BJ (cell line): ENCODE data around the gene RAI14. TPM values are rescaled to one million over a fixed set of nuclear protein-coding genes. Genes with fewer than 3 reads are reported as not detected.
A peak's percentile ranks its signal among the peaks of the same experiment; 100 is the strongest.

Experiments
- CTCF ChIA-PET: fragments of 350-600 bp; formaldehyde crosslinking; extraction: SDS; loops from one replicate; lab custom pipeline; 2021; ENCODE audit warnings: antibody characterized with exemption, inconsistent platforms; lab: Yijun Ruan, JAX
- POLR2A ChIA-PET: fragments of 300-600 bp; sonication (Branson Sonifier 250); formaldehyde crosslinking; extraction: SDS; loops from one replicate; lab custom pipeline; 2021; ENCODE audit warnings: antibody characterized with exemption; lab: Charles Lee
- DNase-seq: peaks from one replicate; pipeline ENCODE4 v3.0.0-alpha.2; 2011; ENCODE audit warnings: low read depth
- H3K27me3 ChIP-seq: 2 replicates; pipeline ENCODE4 v1.6.0; 2011; ENCODE audit warnings: low read length; ENCODE audit not compliant: control insufficient read depth, insufficient read depth
- H3K36me3 ChIP-seq: 2 replicates; pipeline ENCODE4 v1.5.1; 2011; ENCODE audit warnings: low read length; ENCODE audit not compliant: control insufficient read depth, insufficient read depth
- H3K4me3 ChIP-seq: 2 replicates; pipeline ENCODE4 v1.5.1; 2011; ENCODE audit warnings: low read depth, mild to moderate bottlenecking, control low read depth, low read length
- CTCF ChIP-seq: IDR thresholded peaks from 2 replicates; pipeline ENCODE4 v1.5.1; 2011; ENCODE audit warnings: low read depth, mild to moderate bottlenecking, control low read depth, inconsistent platforms, low read length, moderate library complexity; ENCODE audit not compliant: insufficient read depth
- polyA minus RNA-seq: library from RNA; depleted of rRNA, polyadenylated mRNA; stranded (reverse); fragments of >200 nt; gene quantifications from 2 replicates; pipeline ENCODE4 v1.2.3, GENCODE V29; 2011; rRNA and poly(A)+ RNA removed
- polyA plus RNA-seq: library from polyadenylated mRNA; depleted of rRNA; stranded (reverse); fragments of >200 nt; gene quantifications from 2 replicates; pipeline ENCODE4 v1.2.3, GENCODE V29; 2011; rRNA removed

RAI14 gene
- polyA plus RNA-seq, result 116 and 183 TPM in 2 replicates
- polyA minus RNA-seq, result 179 and 210 TPM in 2 replicates

GRCh38 chr5:34656001-34656699, at the start of gene RAI14:
RAI14 (plus strand) TSS chr5:34656328; CDS start chr5:34686920, 30,592 bp downstream.
- POLR2A ChIA-PET, result interaction anchor here (0.6 to 1.0 kb wide), 2 partner anchors 21 to 34 kb away, joined by 3 to 14 read pairs; no protein-coding TSS in a partner anchor
- CTCF ChIA-PET, result interaction anchor here (0.9 to 2.4 kb wide), 6 partner anchors 23 to 134 kb away, joined by 3 to 8 read pairs (median 4); no protein-coding TSS in a partner anchor
- DNase-seq, result peak; percentile 33

DNA sequence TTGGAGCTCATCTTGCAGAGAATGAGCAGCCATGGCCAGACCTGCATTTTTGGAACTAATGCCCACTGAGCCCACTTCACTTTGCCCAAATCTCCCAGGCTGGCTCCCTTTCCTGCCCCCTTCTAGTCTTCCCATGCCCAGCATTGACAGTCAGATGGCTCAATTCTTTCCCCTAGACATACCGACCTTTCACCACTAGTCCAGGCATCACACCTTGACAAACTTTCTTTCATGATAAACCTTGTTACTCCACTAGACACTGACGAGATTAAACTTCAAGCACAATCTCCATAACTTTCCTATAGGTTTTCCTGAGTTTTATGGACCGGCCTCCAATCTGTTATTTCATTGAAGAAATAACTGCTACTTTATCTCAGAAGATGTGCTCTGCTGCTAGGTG, 47.8 kb upstream of the RAI14 start:
- no peaks in the 10 kb centered on the region for H3K36me3 ChIP-seq
- no peak overlapping the region for H3K4me3 ChIP-seq
- no peaks in the 10 kb centered on the region for H3K27me3 ChIP-seq
- POLR2A ChIA-PET, result interaction anchor here (1.0 kb wide), 1 partner anchor 74 kb away, joined by 4 read pairs; no protein-coding TSS in a partner anchor
- CTCF ChIA-PET, result interaction anchor here (0.9 to 1.7 kb wide), 3 partner anchors 9 to 85 kb away, joined by 3 to 7 read pairs (median 6); no protein-coding TSS in a partner anchor
- DNase-seq, result no peak
- TF ChIP-seq CTCF, result no peak

More at GRCh38 chr5:34656001-34656699, at the start of gene RAI14:
- no peaks in the 10 kb centered on the region for H3K27me3 ChIP-seq
- TF ChIP-seq CTCF, result no peak
- peaks cover 2% of the 10 kb centered on the region; the same call in 1 of the 2 replicates for H3K36me3 ChIP-seq
- peak within 1 kb of the TSS; percentile 93 for H3K4me3 ChIP-seq

DNA sequence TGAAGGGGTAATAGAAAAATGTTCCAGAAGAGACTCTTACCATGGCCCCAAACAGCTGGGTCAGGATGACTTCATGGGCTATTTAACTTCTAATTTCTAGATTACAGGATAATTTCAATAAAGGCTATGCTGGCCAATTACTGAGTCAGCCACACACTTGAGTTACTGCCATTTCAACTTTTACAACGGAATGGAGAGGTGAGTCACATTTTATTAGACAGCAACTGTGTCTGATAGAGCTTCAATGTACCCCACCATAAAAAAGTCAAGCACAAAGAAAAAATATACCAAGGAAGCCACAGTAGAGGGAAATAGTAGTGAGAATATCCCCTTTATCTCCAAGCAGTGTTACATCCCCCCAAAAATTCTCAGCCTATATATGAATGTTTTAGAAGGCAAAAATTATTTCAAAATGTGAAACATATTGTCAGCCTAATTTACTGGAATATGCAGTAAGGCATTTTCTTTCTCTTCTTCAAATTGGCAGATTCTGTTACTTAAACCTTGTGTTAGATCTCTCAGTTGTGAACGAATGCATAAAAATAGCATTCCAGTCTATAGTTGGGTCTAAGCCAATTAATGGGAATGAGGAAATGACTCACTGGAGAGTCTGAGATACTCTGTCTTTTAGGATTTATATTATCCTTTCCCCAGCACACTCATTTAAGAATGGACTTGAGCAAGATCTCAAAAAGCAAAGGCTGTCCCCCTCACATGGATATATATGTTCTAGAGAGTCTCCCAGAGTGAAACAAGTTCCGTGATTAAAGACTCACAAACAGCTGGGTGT, 47.1 kb upstream of the RAI14 start:
- peak; percentile 92 for DNase-seq
- POLR2A ChIA-PET, result interaction anchor here (1.0 kb wide), 1 partner anchor 75 kb away, joined by 4 read pairs; no protein-coding TSS in a partner anchor
- Histone ChIP-seq H3K36me3 (no peaks in the 10 kb centered on the region), H3K27me3 (no peaks in the 10 kb centered on the region), H3K4me3 (no peak overlapping the region)
- CTCF ChIA-PET, result interaction anchor here (0.8 to 1.7 kb wide), 3 partner anchors 10 to 85 kb away, joined by 3 to 7 read pairs (median 6); no protein-coding TSS in a partner anchor
- TF ChIP-seq CTCF, result no peak

- ChIA-PET CTCF (interaction anchor here (0.8 kb wide), 1 partner anchor 48 kb away, joined by 3 read pairs; no protein-coding TSS in a partner anchor), POLR2A (no interaction called here)
- Histone ChIP-seq H3K36me3 (no peaks in the 10 kb centered on the region), H3K4me3 (no peak overlapping the region), H3K27me3 (no peaks in the 10 kb centered on the region)
- no peak for TF ChIP-seq CTCF
- DNase-seq, result no peak
Observed at GRCh38 chr5:34609951-34610441, 46.1 kb upstream of the RAI14 start.

DNA sequence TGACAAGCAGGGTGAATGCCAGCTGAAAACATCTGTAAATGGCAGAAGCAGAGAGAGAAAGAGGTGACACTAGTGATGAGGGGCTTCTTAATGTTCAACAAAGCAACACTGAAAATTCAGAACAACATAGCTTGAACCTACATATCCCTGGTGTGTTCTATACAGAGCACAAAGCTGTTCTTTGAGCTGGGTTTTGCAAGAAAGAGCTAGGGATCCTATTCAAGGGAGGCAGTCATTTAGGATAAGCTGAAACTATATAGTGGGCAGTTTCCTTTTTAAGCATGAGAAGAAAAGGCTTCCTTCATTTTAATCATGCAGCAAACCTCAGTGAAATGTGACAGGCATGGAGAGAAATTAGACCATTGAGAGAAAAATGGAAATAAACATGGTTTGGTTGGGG, 45.6 kb upstream of the RAI14 start:
- Histone ChIP-seq H3K36me3 (no peaks in the 10 kb centered on the region), H3K27me3 (no peaks in the 10 kb centered on the region), H3K4me3 (no peak overlapping the region)
- POLR2A ChIA-PET, result no interaction called here
- CTCF ChIA-PET, result no interaction called here
- no peak for DNase-seq
- TF ChIP-seq CTCF, result no peak
